ENCODE data around the gene TMEM178B. TPM values are rescaled to one million over a fixed set of nuclear protein-coding genes. Genes with fewer than 3 reads are reported as not detected.

Gene TMEM178B
- total RNA-seq, 2 donors from 2014 or later: 1.7 to 4.1 TPM

- H3K9me3 ChIP-seq (ENCODE audit: control insufficient read depth, low read length): no peaks in the 10 kb centered on the region
- Mint-ChIP-seq H3K4me3 (no peak overlapping the region), H3K4me1 (peaks cover 27% of the 10 kb centered on the region), H3K36me3 (ENCODE audit: low read depth) (no peaks in the 10 kb centered on the region), H3K27me3 (ENCODE audit: insufficient read depth) (no peaks in the 10 kb centered on the region), H3K9me3 (no peaks in the 10 kb centered on the region), H3K27ac (peak overlapping the region; percentile 84)
- TF ChIP-seq, protein P1, sequence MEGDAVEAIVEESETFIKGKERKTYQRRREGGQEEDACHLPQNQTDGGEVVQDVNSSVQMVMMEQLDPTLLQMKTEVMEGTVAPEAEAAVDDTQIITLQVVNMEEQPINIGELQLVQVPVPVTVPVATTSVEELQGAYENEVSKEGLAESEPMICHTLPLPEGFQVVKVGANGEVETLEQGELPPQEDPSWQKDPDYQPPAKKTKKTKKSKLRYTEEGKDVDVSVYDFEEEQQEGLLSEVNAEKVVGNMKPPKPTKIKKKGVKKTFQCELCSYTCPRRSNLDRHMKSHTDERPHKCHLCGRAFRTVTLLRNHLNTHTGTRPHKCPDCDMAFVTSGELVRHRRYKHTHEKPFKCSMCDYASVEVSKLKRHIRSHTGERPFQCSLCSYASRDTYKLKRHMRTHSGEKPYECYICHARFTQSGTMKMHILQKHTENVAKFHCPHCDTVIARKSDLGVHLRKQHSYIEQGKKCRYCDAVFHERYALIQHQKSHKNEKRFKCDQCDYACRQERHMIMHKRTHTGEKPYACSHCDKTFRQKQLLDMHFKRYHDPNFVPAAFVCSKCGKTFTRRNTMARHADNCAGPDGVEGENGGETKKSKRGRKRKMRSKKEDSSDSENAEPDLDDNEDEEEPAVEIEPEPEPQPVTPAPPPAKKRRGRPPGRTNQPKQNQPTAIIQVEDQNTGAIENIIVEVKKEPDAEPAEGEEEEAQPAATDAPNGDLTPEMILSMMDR (conservative IDR thresholded peaks at IDR 0.05): no peak
- no peaks in the 10 kb centered on the region for H3K27me3 ChIP-seq (ENCODE audit: control insufficient read depth, insufficient read depth, low read length, poor library complexity, severe bottlenecking)
- H3K4me1 ChIP-seq (ENCODE audit: control insufficient read depth, insufficient read depth, low read length): peaks cover 8% of the 10 kb centered on the region
- H3K9ac ChIP-seq (ENCODE audit: extremely low read depth, low read length, poor library complexity, severe bottlenecking): no peak overlapping the region
- H3K27ac ChIP-seq (ENCODE audit: low read depth, low read length): peak overlapping the region; percentile 63
- no peaks in the 10 kb centered on the region for H3K36me3 ChIP-seq (ENCODE audit: control insufficient read depth, insufficient read depth, low read length)
- H3K4me3 ChIP-seq (ENCODE audit: low read length): no peak overlapping the region
- peak; percentile 65 for DNase-seq
- WGBS, 2 experiments (ENCODE audit: insufficient coverage in 1 of 2, insufficient read length in 1 of 2): 48 to 59% methylated on average over 4 to 6 of the region's 6 CpGs
These were observed 292.3 kb downstream of the TMEM178B start for GRCh38 chr7:141366091-141366621.

DNA sequence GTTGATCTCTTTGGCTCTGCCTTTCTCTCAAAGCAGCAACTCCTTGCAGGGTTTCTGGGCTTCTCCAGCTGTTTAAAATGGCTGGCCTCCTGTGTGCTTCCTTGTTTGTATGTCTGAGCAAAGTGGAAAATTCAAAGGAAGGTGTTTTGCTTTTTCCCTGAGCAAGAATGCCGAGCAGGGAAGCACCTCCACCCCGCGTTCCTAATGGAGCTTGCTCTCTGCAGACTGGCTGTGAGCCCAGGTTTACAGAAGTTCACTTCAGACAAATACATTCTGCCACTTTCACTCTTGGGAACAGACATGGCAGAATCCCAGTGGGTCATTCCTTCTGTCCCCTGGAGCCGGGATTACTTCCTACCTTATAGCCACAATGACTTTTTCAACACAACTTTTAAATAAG, 295.6 kb downstream of the TMEM178B start:
- Histone ChIP-seq H3K27me3 (ENCODE audit: control insufficient read depth, insufficient read depth, low read length, poor library complexity, severe bottlenecking) (no peaks in the 10 kb centered on the region), H3K4me1 (ENCODE audit: control insufficient read depth, insufficient read depth, low read length) (no peaks in the 10 kb centered on the region), H3K27ac (ENCODE audit: low read depth, low read length) (no peak overlapping the region), H3K9ac (ENCODE audit: extremely low read depth, low read length, poor library complexity, severe bottlenecking) (no peak overlapping the region), H3K36me3 (ENCODE audit: control insufficient read depth, insufficient read depth, low read length) (no peaks in the 10 kb centered on the region), H3K9me3 (ENCODE audit: control insufficient read depth, low read length) (no peaks in the 10 kb centered on the region), H3K4me3 (ENCODE audit: low read length) (no peak overlapping the region)
- DNase-seq: no peak
- Mint-ChIP-seq H3K4me3 (no peak overlapping the region), H3K27ac (no peak overlapping the region), H3K4me1 (peaks cover 13% of the 10 kb centered on the region), H3K27me3 (ENCODE audit: insufficient read depth) (no peaks in the 10 kb centered on the region), H3K36me3 (ENCODE audit: low read depth) (no peaks in the 10 kb centered on the region), H3K9me3 (no peaks in the 10 kb centered on the region)
- TF ChIP-seq, protein P1 (conservative IDR thresholded peaks at IDR 0.05): no peak
- WGBS, 2 experiments (ENCODE audit: insufficient coverage in 1 of 2, insufficient read length in 1 of 2): 82 to 89% methylated on average over 3 to 4 of the region's 4 CpGs

- H3K36me3 Mint-ChIP-seq (ENCODE audit: low read depth): no peaks in the 10 kb centered on the region
- Histone ChIP-seq H3K36me3 (ENCODE audit: control insufficient read depth, insufficient read depth, low read length) (no peaks in the 10 kb centered on the region), H3K27me3 (ENCODE audit: control insufficient read depth, insufficient read depth, low read length, poor library complexity, severe bottlenecking) (no peaks in the 10 kb centered on the region), H3K9ac (ENCODE audit: extremely low read depth, low read length, poor library complexity, severe bottlenecking) (no peak overlapping the region), H3K27ac (ENCODE audit: low read depth, low read length) (no peak overlapping the region), H3K4me3 (ENCODE audit: low read length) (no peak overlapping the region), H3K9me3 (ENCODE audit: control insufficient read depth, low read length) (no peaks in the 10 kb centered on the region), H3K4me1 (ENCODE audit: control insufficient read depth, insufficient read depth, low read length) (no peaks in the 10 kb centered on the region)
- no peaks in the 10 kb centered on the region for H3K27me3 Mint-ChIP-seq (ENCODE audit: insufficient read depth)
- DNase-seq: no peak
- 90 to 92% methylated on average over 4 to 5 of the region's 5 CpGs for WGBS, 2 experiments (ENCODE audit: insufficient coverage in 1 of 2, insufficient read length in 1 of 2)
- no peak overlapping the region for H3K4me3 Mint-ChIP-seq
- TF ChIP-seq, protein P1 (conservative IDR thresholded peaks at IDR 0.05): no peak
- no peak overlapping the region for H3K27ac Mint-ChIP-seq
- no peaks in the 10 kb centered on the region for H3K9me3 Mint-ChIP-seq
- peaks cover 13% of the 10 kb centered on the region for H3K4me1 Mint-ChIP-seq
These were observed 296.3 kb downstream of the TMEM178B start for GRCh38 chr7:141370178-141370577.
